Measurements from ENCODE around the gene NFATC3. TPM values are rescaled to one million over a fixed set of nuclear protein-coding genes. Genes with fewer than 3 reads are reported as not detected.
A peak's percentile ranks its signal among the peaks of the same experiment; 100 is the strongest.

NFATC3 gene
- total RNA-seq, 1 donor from 2014 or later: 15.2 TPM

DNA sequence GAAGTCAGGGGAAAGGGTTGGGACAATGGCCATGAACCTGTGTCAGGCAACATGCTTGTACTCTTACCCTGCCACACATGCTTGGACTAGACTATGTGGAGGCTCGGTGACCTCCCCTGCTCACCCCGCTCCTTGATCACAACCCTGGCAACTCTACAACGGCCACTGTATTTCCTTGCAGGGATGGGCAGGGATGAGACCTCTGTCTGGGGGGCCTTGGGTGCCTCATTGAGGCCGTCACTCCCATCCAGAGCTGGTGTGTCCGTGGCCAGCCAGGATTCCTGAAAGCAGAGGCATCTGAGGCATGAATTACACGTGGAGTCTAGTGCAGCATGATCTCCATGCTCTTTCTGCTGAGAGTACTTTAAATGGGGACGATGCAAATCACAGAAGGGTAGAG, 161.0 kb downstream of the NFATC3 start:
- Histone ChIP-seq H3K36me3 (ENCODE audit: control insufficient read depth, insufficient read depth, low read length) (no peaks in the 10 kb centered on the region), H3K4me3 (ENCODE audit: low read depth, low read length) (peak overlapping the region; percentile 81), H3K27me3 (ENCODE audit: control insufficient read depth, insufficient read depth, low read length) (no peaks in the 10 kb centered on the region)
- no peak for DNase-seq (ENCODE audit: low read depth)
- TF ChIP-seq, protein P1, sequence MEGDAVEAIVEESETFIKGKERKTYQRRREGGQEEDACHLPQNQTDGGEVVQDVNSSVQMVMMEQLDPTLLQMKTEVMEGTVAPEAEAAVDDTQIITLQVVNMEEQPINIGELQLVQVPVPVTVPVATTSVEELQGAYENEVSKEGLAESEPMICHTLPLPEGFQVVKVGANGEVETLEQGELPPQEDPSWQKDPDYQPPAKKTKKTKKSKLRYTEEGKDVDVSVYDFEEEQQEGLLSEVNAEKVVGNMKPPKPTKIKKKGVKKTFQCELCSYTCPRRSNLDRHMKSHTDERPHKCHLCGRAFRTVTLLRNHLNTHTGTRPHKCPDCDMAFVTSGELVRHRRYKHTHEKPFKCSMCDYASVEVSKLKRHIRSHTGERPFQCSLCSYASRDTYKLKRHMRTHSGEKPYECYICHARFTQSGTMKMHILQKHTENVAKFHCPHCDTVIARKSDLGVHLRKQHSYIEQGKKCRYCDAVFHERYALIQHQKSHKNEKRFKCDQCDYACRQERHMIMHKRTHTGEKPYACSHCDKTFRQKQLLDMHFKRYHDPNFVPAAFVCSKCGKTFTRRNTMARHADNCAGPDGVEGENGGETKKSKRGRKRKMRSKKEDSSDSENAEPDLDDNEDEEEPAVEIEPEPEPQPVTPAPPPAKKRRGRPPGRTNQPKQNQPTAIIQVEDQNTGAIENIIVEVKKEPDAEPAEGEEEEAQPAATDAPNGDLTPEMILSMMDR (IDR thresholded peaks at IDR 0.05; ENCODE audit: insufficient read depth, low read length, poor library complexity, severe bottlenecking): no peak

DNA sequence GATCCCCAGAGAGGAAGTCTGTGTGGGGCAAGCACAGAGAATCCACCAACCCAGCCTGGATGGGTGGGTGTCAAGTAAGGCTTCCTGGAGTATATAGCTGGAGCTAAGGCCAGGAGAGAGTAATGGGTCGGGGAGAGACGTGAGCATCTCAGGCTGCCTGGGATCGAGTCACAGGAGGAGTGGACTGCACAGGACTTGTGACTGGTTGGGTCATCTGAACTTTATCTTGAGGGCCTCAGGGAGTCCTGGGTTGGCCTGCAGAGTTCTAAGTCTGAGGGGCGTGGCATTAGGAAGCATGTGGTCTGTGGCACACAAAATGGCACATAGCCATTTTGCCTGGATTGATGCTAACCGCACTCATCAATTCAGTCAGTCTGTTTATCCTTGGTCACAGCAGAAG, 161.5 kb downstream of the NFATC3 start:
- TF ChIP-seq, protein P1 (IDR thresholded peaks at IDR 0.05; ENCODE audit: insufficient read depth, low read length, poor library complexity, severe bottlenecking): no peak
- Histone ChIP-seq H3K27me3 (ENCODE audit: control insufficient read depth, insufficient read depth, low read length) (no peaks in the 10 kb centered on the region), H3K4me3 (ENCODE audit: low read depth, low read length) (no peak overlapping the region), H3K36me3 (ENCODE audit: control insufficient read depth, insufficient read depth, low read length) (no peaks in the 10 kb centered on the region)
- no peak for DNase-seq (ENCODE audit: low read depth)

DNA sequence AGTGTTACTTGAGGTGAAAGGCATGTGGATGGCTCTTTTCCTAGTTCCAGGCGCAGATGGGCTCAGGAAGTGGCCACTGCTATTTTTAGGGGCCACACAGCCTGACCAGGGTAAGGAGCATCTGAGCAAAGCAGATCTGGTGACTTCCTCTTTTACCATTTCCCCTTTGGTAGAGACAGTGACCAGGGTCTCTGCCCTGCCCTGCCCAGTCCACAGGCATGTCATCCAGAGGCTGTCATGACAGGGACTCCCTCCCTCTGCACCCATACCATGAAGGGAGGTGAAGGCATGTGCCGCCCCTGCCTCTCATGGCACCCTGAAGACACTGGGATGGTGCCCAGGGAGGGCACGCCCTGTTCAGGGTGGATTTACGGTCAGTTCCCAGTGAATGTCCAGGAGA, 162.2 kb downstream of the NFATC3 start:
- TF ChIP-seq, protein P1 (IDR thresholded peaks at IDR 0.05; ENCODE audit: insufficient read depth, low read length, poor library complexity, severe bottlenecking): no peak
- DNase-seq (ENCODE audit: low read depth): no peak
- no peaks in the 10 kb centered on the region for H3K27me3 ChIP-seq (ENCODE audit: control insufficient read depth, insufficient read depth, low read length)
- no peak overlapping the region for H3K4me3 ChIP-seq (ENCODE audit: low read depth, low read length)
- no peaks in the 10 kb centered on the region for H3K36me3 ChIP-seq (ENCODE audit: control insufficient read depth, insufficient read depth, low read length)

DNA sequence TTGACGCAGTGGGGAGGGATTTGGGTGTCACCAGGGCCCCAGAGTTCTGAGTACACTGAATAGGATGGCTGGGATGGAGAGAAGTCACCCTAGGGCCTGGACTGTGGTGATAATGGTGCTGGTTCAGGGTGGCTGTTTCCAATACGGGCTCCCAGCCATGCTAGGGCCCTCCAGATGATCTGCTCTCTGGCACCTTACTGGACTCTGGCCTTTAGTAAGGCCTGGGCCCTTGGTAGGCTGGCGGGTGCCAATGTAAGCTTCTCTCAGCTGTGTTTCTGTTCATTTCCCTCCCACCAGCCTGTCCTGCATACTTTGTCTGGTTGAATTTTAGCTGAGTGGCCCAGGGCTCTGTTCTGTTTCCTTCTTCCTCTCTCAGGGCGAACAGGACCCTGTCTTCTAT, 162.8 kb downstream of the NFATC3 start:
- TF ChIP-seq, protein P1 (IDR thresholded peaks at IDR 0.05; ENCODE audit: insufficient read depth, low read length, poor library complexity, severe bottlenecking): no peak
- H3K36me3 ChIP-seq (ENCODE audit: control insufficient read depth, insufficient read depth, low read length): no peaks in the 10 kb centered on the region
- DNase-seq (ENCODE audit: low read depth): no peak

DNA sequence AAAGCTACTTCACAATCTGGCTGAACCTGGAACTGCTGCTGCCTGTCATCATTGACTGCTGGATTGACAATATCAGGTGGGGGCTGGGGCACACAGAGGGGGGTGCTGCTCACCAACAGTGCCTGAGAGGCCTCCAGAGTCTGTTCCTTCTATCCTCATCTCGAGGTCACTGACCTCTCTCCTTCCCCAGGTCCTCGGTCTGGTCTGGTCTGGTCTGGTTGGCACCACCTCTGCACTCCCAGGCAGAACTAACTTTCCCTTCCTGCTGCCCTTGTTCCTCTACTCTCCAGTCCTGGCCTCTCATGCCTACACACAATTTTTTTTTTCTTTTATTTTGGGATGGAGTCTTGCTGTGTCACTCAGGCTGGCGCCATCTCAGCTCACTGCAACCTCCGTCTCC, 164.2 kb downstream of the NFATC3 start:
- H3K36me3 ChIP-seq (ENCODE audit: control insufficient read depth, insufficient read depth, low read length): no peaks in the 10 kb centered on the region
- TF ChIP-seq, protein P1 (IDR thresholded peaks at IDR 0.05; ENCODE audit: insufficient read depth, low read length, poor library complexity, severe bottlenecking): no peak
- no peak for DNase-seq (ENCODE audit: low read depth)
- H3K4me3 ChIP-seq (ENCODE audit: low read depth, low read length): no peak overlapping the region
- H3K27me3 ChIP-seq (ENCODE audit: control insufficient read depth, insufficient read depth, low read length): no peaks in the 10 kb centered on the region

More for the DNA sequence above, 162.8 kb downstream of the NFATC3 start:
- Histone ChIP-seq H3K4me3 (ENCODE audit: low read depth, low read length) (no peak overlapping the region), H3K27me3 (ENCODE audit: control insufficient read depth, insufficient read depth, low read length) (no peaks in the 10 kb centered on the region)

DNA sequence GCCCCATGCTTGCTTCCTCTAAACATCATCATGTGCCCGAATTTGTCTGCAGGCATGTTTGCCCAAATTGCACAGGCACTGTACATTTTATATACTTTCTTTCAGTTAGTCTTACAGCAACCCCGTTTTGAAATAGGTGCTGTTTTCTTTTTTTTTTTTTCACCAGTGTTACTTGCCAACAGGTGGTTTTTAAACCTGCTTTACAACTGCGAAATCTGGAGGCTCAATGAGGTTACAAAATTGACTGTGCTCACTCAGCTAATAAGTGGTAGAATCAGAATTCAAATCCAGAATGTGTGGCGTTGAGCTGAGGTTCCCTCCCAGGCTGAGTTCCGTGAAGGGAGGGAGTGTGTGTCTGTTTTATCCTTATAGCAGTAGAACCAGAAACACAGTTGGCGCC, 165.8 kb downstream of the NFATC3 start:
- no peak overlapping the region for H3K4me3 ChIP-seq (ENCODE audit: low read depth, low read length)
- no peak for DNase-seq (ENCODE audit: low read depth)
- H3K36me3 ChIP-seq (ENCODE audit: control insufficient read depth, insufficient read depth, low read length): no peaks in the 10 kb centered on the region
- no peaks in the 10 kb centered on the region for H3K27me3 ChIP-seq (ENCODE audit: control insufficient read depth, insufficient read depth, low read length)
- TF ChIP-seq, protein P1 (IDR thresholded peaks at IDR 0.05; ENCODE audit: insufficient read depth, low read length, poor library complexity, severe bottlenecking): no peak

Data from kidney epithelial cell (primary cell).